NCI-H2081 (cell line): Measurements from ENCODE around the gene TMEM150B.

ENCODE experiments used
- DNase-seq, 2 experiments: peaks; one replicate each; lab custom pipeline; 2025; lab: John Stamatoyannopoulos, UW

The TMEM150B gene

DNA sequence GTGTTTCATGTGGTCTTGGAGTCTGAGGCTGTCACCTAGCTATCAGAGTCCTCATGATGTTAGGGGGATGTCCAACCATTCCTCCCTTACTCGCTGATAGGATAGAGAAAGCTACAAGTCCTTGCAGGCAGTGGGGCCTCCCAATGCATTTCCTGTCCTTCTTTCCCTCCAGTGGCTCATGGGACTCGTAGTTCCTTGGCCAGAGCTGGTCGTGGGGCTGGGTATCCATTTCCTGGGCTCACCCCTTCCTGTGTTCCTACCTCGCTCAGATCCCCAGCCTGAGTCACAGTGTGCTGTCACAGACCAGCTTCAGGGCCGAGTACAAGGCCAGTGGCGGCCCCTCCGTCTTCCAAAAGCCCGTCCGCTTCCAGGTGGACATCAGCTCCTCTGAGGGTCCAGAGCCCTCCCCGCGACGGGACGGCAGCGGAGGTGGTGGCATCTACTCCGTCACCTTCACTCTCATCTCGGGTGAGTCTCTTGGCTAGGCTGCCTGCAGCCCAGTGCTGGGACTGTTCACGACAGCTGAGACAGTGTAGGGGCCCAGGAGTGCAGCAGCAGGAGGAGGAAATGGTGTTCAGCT is 19.1 kb downstream of the TMEM150B start:
- DNase-seq: no peak

DNA sequence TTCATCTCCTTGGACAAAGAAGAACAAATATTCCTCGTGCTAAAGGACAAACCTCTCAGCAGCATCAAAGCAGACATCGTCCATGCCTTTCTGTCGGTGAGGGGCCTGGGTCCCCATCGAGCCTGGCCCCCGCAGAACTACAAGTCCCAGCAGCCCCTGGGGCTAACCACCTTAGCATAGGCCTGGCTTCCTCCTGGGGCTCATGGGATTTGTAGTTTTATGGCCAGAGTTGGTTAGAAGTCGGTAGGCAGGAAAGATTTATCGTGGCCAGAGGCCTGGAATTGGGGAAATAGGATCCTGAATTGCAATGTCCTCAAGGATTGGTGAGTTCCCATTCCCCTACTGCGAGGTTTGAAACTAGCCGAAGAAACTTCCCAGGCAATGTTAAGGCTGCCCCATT is 19.6 kb downstream of the TMEM150B start:
- DNase-seq: no peak

DNA sequence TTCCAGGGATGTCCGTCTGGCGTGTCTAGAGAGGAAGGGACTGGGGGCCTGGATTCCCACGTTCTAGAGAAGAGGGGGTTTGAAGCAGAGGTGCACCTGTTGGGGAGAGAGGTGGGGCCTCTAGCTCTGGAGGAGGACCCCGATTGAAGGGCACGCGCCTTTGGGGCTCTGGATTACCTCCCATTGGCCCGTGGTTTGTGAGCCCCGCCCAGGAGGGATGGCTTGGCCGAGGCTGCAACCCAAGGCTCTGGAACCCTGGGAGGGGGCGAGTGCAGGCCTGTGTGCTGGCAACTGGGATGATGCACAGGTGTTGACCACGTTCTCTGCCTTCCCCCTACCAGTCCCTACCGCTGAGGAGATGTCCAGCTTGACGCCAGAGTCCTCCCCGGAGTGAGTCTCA is 20.2 kb downstream of the TMEM150B start:
- no peak for DNase-seq

DNA sequence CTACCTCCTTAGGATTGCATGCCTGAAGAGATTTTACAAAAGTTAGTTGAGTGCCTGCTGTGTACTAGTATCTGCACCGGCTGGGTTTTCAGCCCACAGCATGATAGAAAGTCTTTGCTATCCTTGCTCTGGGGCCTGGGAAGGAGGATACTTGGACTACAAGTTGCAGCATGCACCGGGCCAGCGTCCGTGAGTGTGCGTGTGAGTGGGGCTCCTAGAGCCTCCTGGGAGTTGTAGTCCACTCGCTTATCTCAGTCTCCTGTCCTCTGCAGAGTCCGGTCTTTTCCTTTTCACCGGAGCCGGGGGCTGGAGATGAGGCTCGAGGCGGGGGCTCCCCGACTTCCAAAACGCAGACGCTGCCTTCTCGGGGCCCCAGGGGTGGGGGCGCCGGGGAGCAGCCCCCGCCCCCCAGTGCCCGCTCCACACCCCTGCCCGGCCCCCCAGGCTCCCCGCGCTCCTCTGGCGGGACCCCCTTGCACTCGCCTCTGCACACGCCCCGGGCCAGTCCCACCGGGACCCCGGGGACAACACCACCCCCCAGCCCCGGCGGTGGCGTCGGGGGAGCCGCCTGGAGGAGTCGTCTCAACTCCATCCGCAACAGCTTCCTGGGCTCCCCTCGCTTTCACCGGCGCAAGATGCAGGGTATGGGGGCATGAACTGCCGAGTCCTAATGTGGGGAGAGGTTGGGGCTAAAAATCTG is 20.7 kb downstream of the TMEM150B start:
- DNase-seq: no peak

DNA sequence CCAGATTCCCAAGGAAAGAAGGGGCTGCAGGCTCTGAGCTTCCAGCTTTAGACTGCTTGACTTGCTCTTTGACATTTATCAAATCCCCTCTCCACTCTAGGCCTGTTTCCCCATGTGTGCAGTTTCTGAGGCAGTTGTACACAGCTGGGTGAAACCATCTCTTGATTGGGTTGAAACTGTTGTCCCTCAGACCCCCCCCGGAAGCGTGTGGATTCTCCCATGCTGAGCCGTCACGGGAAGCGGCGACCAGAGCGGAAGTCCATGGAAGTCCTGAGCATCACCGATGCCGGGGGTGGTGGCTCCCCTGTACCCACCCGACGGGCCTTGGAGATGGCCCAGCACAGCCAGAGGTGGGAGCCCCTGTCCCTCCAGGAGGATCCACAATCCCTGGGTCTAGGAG is 21.7 kb downstream of the TMEM150B start:
- no peak for DNase-seq

DNA sequence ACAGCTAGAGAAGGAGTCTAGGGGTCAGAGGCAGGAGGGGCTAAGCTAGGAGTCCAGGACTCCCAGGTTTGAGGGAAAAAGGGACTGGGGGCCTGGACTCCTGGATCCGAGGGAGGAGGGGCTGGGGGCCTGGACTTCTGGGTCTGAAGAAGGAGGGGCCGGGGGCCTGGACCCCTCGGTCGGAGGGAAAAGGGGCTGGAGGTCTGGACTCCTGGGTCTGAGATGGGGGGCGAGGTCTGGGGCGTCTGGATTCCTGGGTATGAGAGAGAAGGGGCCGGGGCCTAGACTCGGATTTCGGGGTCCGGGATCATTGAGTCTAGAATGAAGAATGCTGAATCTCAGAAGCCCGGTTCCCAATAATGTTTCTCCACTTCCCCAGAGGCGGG is 22.8 kb downstream of the TMEM150B start:
- DNase-seq: no peak

DNA sequence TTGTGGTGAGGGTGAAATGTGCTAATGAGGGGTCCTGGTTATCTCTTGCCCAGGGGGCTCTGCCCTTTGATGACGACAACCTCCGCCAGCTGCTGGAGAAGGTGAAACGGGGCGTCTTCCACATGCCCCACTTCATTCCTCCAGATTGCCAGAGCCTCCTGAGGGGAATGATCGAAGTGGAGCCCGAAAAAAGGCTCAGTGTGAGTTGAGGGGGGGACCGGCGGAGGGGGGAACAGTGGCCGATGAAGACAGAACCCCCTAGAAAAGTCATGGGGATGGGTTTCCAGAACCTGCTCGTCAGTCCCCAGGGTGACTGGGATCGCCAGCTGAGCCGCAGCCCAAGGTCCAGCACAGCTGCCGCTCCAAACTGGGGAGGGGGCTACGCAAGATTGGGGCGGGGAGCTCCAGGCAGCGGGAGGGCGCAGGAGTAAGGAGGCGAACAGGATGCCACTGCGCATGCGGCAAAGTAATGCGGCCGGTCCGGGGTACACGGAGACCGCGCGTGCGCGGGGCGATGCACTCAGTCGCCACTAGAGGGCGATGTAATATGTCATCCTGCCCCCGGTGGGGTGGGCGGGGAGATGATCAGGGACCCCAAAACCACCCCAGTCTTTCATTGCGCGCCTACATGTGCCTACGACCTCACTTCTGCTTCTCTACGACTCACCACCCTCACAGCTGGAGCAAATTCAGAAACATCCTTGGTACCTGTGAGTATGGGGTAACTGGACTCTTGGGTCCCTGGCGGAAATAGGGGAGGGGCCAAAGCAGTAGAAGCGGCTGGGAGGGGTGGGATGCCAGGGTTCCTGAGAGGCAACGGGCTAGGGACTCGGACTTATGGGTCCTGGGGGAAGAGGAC is 23.5 kb downstream of the TMEM150B start:
- DNase-seq: peak; percentile 73 to 79

DNA sequence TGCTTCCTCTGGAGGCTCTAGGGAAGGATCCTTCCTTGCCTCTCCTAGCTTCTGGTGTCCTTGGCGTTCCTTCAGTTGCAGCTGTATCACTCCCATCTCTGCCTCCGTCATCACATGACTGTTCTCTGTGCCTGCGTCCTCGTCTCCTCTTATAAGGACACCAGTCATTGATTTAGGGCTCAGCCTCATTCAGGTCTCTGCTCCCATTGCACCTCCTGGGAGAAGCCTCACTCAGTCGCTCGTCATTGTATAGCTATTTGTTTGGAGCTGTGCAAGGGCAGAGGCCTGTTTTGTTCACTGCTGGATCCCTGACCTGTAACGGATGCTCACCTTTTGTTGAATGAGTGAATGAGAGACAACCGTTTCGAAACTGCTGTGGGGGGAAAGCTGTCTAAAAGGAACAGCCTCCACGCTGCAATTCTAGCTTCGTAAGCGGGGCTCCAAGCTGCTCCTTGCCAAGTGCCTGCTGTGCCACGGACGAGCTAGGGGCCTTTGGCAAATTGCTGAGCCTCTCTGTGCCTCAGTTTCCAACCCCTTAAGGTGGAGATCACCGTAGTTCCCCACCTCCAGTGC is 24.2 kb downstream of the TMEM150B start:
- DNase-seq: no peak

DNA sequence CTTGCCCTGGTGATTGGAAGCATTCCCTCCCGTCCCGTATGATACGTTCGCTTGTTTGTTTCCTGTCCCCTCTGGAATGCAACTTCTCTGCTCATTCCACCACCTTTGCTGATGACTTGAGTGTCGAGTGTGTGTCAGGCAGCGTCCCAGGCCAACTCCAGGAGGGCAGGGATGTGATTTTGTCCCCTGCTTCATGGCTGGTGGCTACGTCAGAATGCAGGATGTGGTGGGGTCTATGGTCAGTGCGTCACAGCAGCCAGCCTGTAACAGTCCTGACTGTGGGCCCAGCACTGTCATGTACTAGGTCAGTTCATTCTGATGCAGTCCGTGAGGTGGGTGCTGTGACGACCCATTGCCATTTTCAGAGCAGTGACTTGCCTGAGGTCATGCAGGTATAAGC is 25.1 kb downstream of the TMEM150B start:
- DNase-seq: no peak

DNA sequence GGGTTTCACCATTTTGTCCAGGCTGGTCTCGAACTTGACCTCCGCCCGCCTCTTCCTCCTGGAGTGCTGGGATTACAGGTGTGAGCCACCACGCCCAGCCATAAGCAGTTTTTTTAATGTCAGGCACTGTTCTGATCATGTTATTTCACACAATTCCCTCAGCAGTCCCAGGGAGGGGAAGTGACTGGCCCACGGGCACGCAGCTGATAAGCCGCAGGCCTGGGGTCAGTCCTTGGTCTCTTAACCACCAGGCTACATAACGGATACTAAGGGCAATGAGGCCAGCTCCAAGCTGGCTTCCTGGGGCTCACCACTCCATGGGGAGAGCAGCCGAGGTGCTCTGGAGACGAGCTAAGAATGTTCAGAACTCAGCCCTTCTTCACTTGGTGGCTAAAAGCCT is 27.9 kb downstream of the TMEM150B start:
- DNase-seq: no peak

DNA sequence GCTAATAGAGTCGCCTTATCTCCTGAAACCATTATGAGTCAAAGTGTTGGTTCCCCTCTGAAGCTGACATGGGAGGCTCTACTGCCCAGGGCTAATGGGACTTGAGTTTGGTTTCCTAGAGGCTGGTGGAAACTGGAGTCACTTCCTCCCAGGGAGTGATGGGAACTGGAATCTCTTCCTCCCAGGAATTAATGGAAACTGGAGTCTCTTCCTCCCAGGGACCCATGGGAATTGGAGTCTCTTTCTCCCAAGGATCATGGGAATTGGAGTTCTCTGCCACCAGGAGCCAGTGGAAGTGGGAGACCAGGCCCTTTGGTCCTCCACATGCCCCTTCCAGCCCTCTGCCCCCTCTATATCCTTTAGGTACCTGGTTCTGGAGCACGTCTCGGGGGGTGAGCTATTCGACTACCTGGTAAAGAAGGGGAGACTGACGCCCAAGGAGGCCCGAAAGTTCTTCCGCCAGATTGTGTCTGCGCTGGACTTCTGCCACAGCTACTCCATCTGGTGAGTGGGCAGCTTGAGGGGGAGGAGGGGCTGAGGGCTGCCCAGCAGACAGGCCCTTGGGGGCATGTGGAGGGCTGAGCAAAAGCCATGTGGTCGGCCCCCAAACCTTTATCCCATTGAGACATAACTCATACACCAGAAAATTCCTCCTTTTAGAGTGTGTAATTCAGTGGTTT is 35.9 kb downstream of the TMEM150B start:
- DNase-seq: no peak

DNA sequence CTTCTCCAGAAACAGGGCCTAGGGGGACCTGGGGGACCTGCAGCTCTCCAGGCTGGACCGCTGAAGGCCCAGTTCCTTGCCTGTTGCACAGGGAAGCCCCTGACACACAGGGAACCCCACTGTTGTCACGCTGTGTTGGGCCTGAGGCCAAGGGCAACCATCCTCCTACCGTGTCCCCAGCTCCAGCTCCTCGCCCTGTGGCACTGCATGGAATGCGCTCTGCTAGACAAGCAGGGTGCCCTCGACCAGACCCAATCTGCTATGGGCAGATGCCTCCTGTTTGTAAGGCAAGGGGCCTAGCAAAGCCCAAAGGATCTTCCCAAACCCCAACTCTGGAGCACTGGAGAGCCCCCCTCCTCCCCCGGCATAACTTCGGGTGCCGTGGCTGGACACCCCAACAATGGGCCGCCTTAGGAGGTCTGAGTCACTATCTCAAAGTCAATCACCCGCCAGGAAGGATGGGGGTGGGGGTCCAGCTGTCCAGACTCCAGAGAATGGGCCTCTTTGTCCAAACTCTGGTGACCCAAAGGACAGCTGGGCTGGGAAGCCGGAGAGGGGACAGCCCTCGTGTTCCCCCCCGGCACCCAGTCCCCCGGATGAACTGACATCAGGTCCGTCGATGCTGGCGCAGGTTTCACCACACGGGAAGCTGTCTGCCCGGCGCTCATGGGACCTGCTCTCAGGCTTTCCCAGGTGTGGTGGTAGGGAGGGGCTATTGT is 37.6 kb downstream of the TMEM150B start:
- DNase-seq: no peak

DNA sequence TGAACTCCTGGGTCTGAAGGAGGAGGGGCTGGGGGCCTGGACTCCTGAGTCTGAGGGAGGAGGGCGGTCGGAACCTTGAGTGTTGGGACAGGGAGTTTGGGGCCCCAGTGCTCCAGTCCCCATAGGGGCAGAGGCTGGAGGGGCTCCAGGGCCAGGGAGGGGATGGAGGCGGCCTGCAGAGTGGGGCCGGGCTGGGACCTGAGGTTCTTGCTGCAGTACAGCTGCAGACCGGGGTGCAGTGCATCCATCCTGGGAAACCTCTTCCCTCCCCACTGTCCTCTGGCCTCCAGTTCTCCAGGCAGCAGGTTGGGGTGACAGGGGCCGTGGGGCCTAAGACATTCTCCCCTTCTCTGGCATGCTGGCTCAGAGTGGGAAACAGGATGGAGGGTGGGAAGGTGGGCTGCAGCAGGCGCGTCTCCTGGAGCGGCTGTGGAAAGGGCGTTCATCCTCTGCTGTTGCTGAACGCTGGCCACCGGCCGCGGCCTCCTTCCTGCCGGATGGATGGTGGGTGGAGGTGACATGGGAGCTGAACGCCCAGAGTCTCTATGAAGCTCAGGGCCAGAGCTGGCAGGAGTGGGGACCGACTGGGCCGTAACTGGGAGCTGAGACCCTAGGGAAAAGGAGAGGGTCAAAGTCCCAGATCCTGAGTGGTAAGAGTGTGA is 39.8 kb downstream of the TMEM150B start:
- DNase-seq: no peak

DNA sequence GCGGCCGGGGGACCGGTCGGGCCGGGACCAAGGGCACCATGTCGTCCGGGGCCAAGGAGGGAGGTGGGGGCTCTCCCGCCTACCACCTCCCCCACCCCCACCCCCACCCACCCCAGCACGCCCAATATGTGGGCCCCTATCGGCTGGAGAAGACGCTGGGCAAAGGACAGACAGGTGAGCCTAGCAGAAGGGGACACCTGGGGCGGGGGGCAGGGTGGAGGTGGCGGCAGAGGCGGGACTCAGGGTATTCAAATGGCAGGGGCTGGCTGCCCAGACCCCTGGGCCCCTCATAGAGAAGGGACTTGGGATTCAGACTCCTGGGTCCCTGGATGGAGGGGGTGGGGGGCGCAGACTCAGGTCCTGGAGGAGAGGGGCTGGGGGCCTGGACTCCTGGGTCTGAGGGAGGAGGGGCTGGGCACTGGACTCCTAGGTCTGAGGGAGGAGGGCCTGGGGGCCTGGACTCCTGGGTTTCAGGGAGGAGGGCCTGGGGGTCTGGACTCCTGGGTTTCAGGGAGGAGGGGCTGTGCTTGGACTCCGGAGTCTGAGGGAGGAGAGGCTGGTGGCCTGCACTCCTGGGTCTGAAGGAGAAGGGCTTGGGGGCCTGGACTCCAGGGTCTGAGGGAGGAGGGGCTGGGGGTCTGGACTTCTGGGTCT is 40.6 kb downstream of the TMEM150B start:
- DNase-seq: no peak

DNA sequence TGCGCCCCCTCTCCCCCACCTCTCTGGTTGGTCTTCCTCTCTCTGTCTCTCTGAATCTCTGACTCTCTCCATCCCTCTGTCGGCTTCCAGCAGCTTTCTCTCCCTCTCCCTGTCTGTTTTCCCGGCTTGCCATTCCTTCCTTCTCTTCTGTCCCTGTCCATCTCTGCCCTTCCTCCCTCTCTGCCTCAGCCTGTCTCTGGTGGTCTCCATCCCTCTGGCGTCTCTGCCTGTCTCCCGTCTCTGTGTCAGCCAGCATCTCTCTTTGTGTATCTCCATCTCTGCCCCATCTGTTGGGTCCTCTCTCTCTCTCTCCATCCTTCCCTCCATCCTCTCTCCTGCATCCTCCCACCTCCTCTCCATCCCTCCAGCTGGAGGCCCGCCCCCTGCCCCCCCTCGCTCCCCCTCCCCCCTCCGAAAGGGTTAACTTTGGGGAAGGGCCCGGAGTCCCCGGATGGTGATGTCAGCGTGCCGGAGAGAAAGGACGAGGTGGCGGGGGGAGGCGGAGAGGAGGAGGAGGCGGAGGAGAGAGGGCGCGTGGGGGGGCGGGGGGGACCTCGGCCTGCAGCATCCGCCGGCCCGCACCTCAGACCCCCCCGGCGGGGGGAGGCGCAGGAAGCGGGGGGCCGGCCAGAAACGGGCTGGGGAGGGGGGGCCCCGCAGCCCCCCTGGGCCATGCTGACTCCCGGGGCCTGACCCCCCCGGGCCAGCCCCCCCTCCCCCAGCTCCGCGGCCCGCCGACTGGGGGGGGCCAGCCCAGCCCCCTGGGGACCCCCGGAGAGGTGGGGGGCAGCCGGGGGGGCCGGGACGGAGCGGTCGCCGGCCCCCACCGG is 41.4 kb downstream of the TMEM150B start, which contains the start of gene BRSK1:
Gene BRSK1, plus strand, starts transcription at position 450 of the 830 bp plus-strand sequence. CDS start 446 bp downstream, outside the sequence.
- DNase-seq: peak; percentile 76 to 82

DNA sequence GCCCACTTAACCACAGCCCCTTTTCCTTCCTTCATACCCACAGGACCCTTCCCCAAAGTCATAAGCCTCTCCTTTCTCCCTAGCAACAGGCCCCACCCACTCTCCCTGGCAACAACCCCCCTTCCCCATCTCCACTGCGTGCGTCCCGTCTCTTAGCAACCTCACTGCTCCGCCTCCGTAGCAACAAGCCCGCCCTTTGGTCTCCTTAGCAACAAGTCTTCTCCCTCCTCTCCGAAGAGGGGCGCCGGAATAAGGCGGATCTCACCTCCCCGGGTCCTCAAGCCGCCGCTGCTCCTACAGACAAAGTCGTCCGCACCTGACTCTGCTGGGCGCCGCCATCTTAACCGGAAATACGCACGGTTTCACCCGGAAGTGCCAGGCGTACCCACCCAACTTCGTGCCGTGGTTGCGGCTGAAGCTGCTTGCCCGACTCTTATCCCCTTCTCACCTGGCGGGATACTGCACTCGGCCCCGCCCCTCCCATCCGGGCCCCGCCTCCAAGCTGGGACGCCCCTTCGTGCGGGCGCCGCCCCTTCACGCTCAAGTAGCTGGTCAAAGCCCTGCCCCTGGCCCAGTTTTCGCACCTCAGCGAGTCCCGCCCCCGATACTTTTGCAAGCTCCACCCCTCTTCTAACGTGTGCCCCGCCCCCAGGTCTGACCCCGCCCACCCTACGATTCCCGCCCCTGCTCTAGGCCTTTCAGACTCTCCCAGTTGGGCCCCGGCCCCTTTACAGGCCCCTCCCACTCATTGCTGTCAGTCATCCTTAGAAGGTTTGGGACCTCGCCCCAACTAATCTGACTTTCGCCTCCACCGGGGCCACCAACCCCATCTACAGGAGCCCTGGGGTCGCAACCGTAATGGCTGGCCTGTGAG is 45.1 kb downstream of the TMEM150B start, which contains the start of gene HSPBP1:
Gene HSPBP1, minus strand, starts transcription at position 341 of the 874 bp plus-strand sequence. CDS start 502 bp downstream, outside the sequence.
- peak; percentile 95 to 96 for DNase-seq

DNA sequence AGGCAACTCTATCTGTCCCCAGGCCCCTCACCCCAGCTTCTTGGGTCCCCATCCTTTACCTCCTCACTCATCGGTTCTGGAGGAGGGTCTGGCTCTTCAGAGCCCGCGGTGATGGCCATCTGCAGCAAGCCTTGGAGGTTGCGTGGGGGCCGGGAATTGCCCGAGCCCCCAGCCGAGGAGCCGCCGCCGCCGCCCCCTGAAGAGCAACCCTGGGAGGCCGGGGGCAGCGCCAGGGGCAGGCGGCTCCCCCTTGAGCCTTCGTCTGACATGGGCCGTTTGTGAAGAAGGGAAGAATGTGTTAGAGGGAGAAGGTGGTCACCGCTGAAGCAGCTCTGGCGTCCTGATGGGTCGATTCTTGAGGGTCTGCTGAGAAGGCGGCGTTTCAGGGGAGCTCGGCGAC is 45.8 kb downstream of the TMEM150B start:
- no peak for DNase-seq
